ENCODE data around the gene CYP11A1. TPM values are rescaled to one million over a fixed set of nuclear protein-coding genes. Genes with fewer than 3 reads are reported as not detected.

The CYP11A1 gene
- total and polyA plus RNA-seq, 2 donors (not counting 1 experiment from before 2014, with no cell fraction given): not detected

- Histone ChIP-seq H3K36me3 (replicated peaks in 1 of 2; ENCODE audit: control extremely low read depth in 1 of 2, control insufficient read depth in 1 of 2, extremely low read depth in 1 of 2, insufficient read depth in 2 of 2, low read length in 1 of 2) (no peaks in the 10 kb centered on the region), H3K27me3 (replicated peaks in 1 of 4; ENCODE audit: control extremely low read depth in 1 of 4, control insufficient read depth in 3 of 4, insufficient read depth in 4 of 4, low read length in 3 of 4) (no peaks in the 10 kb centered on the region), H4K20me1 (ENCODE audit: control insufficient read depth, insufficient read depth, low read length, poor library complexity, severe bottlenecking) (no peaks in the 10 kb centered on the region), H3K9me3 (ENCODE audit: control extremely low read depth in 1 of 3, control insufficient read depth in 2 of 3, insufficient read depth in 1 of 3, low read length in 2 of 3) (no peaks in the 10 kb centered on the region), H3K4me2 (replicated peaks; ENCODE audit: low read depth, low read length, poor library complexity, severe bottlenecking) (no peak overlapping the region), H3K4me1 (ENCODE audit: control insufficient read depth in 2 of 2, insufficient read depth in 2 of 2, low read length in 2 of 2) (no peaks in the 10 kb centered on the region), H3K79me2 (ENCODE audit: control insufficient read depth, insufficient read depth, low read length) (no peaks in the 10 kb centered on the region), H3K9ac (ENCODE audit: low read length) (no peak overlapping the region), H2AFZ (ENCODE audit: insufficient read depth, low read depth, low read length, poor library complexity, severe bottlenecking) (no peak overlapping the region), H3K4me3 (ENCODE audit: control extremely low read depth in 1 of 5, extremely low read depth in 1 of 5, insufficient read depth in 1 of 5, low read depth in 2 of 5, low read length in 4 of 5) (no peak overlapping the region), H3K27ac (ENCODE audit: low read length in 2 of 2) (no peak overlapping the region)
- WGBS (ENCODE audit: insufficient coverage): 89% methylated on average over 3 of the region's 6 CpGs
- intact Hi-C loops (cut with micrococcal nuclease): no loop called here
- TF ChIP-seq CTCF (IDR thresholded peaks at IDR 0.05) (no peak), EZH2 (IDR thresholded peaks at IDR 0.05; ENCODE audit: borderline replicate concordance, insufficient read depth, low read depth, low read length, poor library complexity, severe bottlenecking) (no peak)
- no peak for DNase-seq
- peaks cover 15% of the 10 kb centered on the region for H3K27me3 Mint-ChIP-seq
- peaks cover 2% of the 10 kb centered on the region for H3K4me1 Mint-ChIP-seq
- no peak overlapping the region for H3K27ac Mint-ChIP-seq
- ATAC-seq (ENCODE audit: low read depth): no peak
- no peak overlapping the region for H3K4me3 Mint-ChIP-seq
- ChIA-PET POLR2A (no interaction called here), CTCF (no interaction called here)
- H3K9me3 Mint-ChIP-seq (ENCODE audit: insufficient read depth): no peaks in the 10 kb centered on the region
Observed at GRCh38 chr15:74327756-74328155, 39.7 kb downstream of the CYP11A1 start.

GRCh38 chr15:74326746-74327145 lies 40.7 kb downstream of the CYP11A1 start:
- H3K27ac Mint-ChIP-seq: no peak overlapping the region
- no peak overlapping the region for H3K4me3 Mint-ChIP-seq

More at GRCh38 chr15:74326746-74327145, 40.7 kb downstream of the CYP11A1 start:
- no peaks in the 10 kb centered on the region for H4K20me1 ChIP-seq (ENCODE audit: control insufficient read depth, insufficient read depth, low read length, poor library complexity, severe bottlenecking)
- H3K4me2 ChIP-seq (replicated peaks; ENCODE audit: low read depth, low read length, poor library complexity, severe bottlenecking): no peak overlapping the region
- no peaks in the 10 kb centered on the region for H3K9me3 Mint-ChIP-seq (ENCODE audit: insufficient read depth)
- no peak overlapping the region for H3K27ac ChIP-seq (ENCODE audit: low read length in 2 of 2)
- H3K4me3 ChIP-seq (ENCODE audit: control extremely low read depth in 1 of 5, extremely low read depth in 1 of 5, insufficient read depth in 1 of 5, low read depth in 2 of 5, low read length in 4 of 5): no peak overlapping the region
- intact Hi-C loops (cut with micrococcal nuclease): no loop called here
- peaks cover 19% of the 10 kb centered on the region for H3K27me3 Mint-ChIP-seq
- H3K27me3 ChIP-seq (replicated peaks in 1 of 4; ENCODE audit: control extremely low read depth in 1 of 4, control insufficient read depth in 3 of 4, insufficient read depth in 4 of 4, low read length in 3 of 4): peaks cover 0 to 2% (median 0%) of the 10 kb centered on the region in 4 experiments
- H3K9me3 ChIP-seq (ENCODE audit: control extremely low read depth in 1 of 3, control insufficient read depth in 2 of 3, insufficient read depth in 1 of 3, low read length in 2 of 3): no peaks in the 10 kb centered on the region
- no peaks in the 10 kb centered on the region for H3K36me3 ChIP-seq (replicated peaks in 1 of 2; ENCODE audit: control extremely low read depth in 1 of 2, control insufficient read depth in 1 of 2, extremely low read depth in 1 of 2, insufficient read depth in 2 of 2, low read length in 1 of 2)
- ATAC-seq (ENCODE audit: low read depth) (no peak), DNase-seq (no peak)
- H3K79me2 ChIP-seq (ENCODE audit: control insufficient read depth, insufficient read depth, low read length): no peaks in the 10 kb centered on the region
- CTCF ChIA-PET: interaction anchor here (0.9 kb wide), 1 partner anchor 357 kb away, joined by 3 read pairs; no protein-coding TSS in a partner anchor
- TF ChIP-seq EZH2 (IDR thresholded peaks at IDR 0.05; ENCODE audit: borderline replicate concordance, insufficient read depth, low read depth, low read length, poor library complexity, severe bottlenecking): no peak
- TF ChIP-seq CTCF (IDR thresholded peaks at IDR 0.05): no peak
- H3K4me1 Mint-ChIP-seq: peaks cover 2% of the 10 kb centered on the region
- POLR2A ChIA-PET: no interaction called here
- no peak overlapping the region for H3K9ac ChIP-seq (ENCODE audit: low read length)
- WGBS (ENCODE audit: insufficient coverage): 79% methylated on average over 4 of the region's 4 CpGs
- no peaks in the 10 kb centered on the region for H3K4me1 ChIP-seq (ENCODE audit: control insufficient read depth in 2 of 2, insufficient read depth in 2 of 2, low read length in 2 of 2)
- no peak overlapping the region for H2AFZ ChIP-seq (ENCODE audit: insufficient read depth, low read depth, low read length, poor library complexity, severe bottlenecking)

All from B cell (primary cell).